ENCODE data around the gene IL5. TPM values are rescaled to one million over a fixed set of nuclear protein-coding genes. Genes with fewer than 3 reads are reported as not detected.
"Not testable (repeated sequence)": the region's sequence is repeated elsewhere in the genome, so short reads cannot be mapped to it uniquely, and the experiment has no call there.

IL5 gene
- total RNA-seq, 4 donors from 2014 or later = not detected

DNA sequence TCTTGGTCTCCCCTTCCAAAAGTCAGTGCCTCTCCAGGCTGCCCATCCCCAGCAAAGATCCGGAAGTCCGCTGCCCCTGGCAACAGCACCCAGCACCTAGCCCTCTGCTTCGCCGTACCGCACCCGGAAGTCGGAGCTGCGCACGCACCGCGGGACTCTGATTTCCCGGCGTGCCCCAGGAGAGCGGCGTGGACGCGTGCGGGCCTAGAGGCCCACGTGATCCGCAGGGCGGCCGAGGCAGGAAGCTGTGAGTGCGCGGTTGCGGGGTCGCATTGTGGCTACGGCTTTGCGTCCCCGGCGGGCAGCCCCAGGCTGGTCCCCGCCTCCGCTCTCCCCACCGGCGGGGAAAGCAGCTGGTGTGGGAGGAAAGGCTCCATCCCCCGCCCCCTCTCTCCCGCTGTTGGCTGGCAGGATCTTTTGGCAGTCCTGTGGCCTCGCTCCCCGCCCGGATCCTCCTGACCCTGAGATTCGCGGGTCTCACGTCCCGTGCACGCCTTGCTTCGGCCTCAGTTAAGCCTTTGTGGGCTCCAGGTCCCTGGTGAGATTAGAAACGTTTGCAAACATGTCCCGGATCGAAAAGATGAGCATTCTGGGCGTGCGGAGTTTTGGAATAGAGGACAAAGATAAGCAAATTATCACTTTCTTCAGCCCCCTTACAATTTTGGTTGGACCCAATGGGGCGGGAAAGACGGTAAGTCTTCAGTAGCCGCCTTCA, 13.6 kb upstream of the IL5 start, which contains the start of gene RAD50:
TSS of gene RAD50 (plus strand) at position 215 of the 715 bp plus-strand sequence. CDS start at position 563, 348 bp downstream.
- peak; percentile 88 to 97 for DNase-seq (ENCODE audit: low spot score in 2 of 2)
- intact Hi-C loops (cut with DNase I; ENCODE audit: low total_unique reads) = no loop called here
- TF ChIP-seq, protein P1, sequence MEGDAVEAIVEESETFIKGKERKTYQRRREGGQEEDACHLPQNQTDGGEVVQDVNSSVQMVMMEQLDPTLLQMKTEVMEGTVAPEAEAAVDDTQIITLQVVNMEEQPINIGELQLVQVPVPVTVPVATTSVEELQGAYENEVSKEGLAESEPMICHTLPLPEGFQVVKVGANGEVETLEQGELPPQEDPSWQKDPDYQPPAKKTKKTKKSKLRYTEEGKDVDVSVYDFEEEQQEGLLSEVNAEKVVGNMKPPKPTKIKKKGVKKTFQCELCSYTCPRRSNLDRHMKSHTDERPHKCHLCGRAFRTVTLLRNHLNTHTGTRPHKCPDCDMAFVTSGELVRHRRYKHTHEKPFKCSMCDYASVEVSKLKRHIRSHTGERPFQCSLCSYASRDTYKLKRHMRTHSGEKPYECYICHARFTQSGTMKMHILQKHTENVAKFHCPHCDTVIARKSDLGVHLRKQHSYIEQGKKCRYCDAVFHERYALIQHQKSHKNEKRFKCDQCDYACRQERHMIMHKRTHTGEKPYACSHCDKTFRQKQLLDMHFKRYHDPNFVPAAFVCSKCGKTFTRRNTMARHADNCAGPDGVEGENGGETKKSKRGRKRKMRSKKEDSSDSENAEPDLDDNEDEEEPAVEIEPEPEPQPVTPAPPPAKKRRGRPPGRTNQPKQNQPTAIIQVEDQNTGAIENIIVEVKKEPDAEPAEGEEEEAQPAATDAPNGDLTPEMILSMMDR (IDR thresholded peaks at IDR 0.05) = no peak
- peak in 1 of 2 donors; percentile 58 for TF ChIP-seq POLR2A (IDR thresholded peaks at IDR 0.05)
- 0 to 1% methylated on average over 20 to 41 of the region's 53 CpGs for WGBS, 2 donors
- H3K4me3 ChIP-seq (ENCODE audit: low read depth, poor library complexity, severe bottlenecking) = peak within 1 kb of the TSS; percentile 82

DNA sequence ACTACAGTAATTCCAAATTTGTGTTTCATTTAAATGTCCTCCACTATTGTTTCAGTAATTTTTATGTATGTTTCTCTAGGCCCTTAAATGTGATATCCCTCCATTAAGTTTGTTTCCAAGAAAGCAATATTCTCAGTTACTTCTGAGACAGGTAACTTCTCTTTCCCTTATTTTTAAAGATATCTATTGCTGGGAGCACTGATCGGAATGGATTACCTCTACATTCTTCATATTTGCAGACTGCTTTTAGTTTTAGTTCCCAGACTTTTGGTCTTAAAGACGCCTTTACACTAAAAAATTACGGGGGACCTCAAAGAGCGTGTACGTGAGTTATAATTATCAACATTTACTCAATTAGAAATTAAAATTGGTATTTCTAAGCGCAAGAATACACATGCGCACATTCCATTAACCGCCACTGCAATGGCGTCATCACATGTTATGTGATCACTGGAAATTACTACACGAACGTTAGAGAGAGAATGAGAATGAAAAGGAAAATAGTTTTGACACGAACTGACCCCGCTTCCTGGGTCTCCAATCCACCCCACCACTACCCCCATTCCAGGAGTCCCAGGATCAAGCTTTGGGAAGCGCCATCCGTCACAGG, 12.9 kb upstream of the IL5 start:
- intact Hi-C loops (cut with DNase I; ENCODE audit: low total_unique reads) = no loop called here
- 52% methylated on average over 15 of the region's 15 CpGs for WGBS, 2 donors
- peak overlapping the region; percentile 82 for H3K4me3 ChIP-seq (ENCODE audit: low read depth, poor library complexity, severe bottlenecking)
- TF ChIP-seq, protein P1 (IDR thresholded peaks at IDR 0.05) = no peak
- TF ChIP-seq POLR2A (IDR thresholded peaks at IDR 0.05) = no peak
- no peak for DNase-seq (ENCODE audit: low spot score in 2 of 2)

DNA sequence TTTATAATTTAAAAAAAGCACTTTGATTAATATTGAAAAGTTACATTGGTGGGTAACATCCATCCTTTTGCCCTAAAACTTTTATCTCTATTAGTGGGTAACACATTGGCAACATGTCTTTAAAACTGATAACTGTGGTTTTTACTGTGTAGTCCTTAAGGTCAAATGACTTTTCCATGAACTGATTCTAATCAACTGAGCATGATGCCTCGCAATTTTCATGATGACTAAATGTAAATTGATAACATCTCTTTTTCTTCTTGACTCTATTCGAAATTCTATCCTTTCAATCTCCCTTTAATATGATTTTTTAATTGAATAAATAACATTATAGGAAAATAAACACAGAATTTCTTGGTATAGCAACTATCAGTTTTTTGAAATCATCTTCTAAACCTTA, 6.3 kb upstream of the IL5 start:
- intact Hi-C loops (cut with DNase I; ENCODE audit: low total_unique reads) = no loop called here
- no peak for DNase-seq (ENCODE audit: low spot score in 2 of 2)
- 52 to 67% methylated on average over 2 of the region's 2 CpGs for WGBS, 2 donors

DNA sequence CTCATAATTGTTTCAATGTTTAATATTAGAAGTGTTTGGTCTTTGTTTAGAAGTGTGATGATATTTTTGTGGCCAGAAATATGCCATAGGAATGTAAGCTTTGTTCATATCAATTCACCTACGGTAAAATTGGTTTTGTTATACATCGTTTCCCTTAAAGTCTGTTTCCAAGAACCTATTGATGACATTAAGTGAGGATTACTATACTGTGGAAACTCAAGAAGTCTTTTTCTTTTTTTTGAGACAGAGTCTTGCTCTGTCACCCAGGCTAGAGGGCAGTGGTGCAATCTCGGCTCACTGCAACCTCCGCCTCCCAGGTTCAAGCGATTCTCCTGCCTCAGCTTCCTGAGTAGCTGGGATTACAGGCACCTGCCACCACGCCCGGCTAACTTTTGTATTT, 5.5 kb upstream of the IL5 start:
- WGBS, 2 donors = 93% methylated on average over 7 of the region's 7 CpGs
- intact Hi-C loops (cut with DNase I; ENCODE audit: low total_unique reads); DNase-seq (ENCODE audit: low spot score in 2 of 2); H3K4me3 ChIP-seq (ENCODE audit: low read depth, poor library complexity, severe bottlenecking): not testable (repeated sequence)

More for the DNA sequence above, 6.3 kb upstream of the IL5 start:
- H3K4me3 ChIP-seq (ENCODE audit: low read depth, poor library complexity, severe bottlenecking) = no peak overlapping the region
- TF ChIP-seq POLR2A (IDR thresholded peaks at IDR 0.05) = no peak
- TF ChIP-seq, protein P1 (IDR thresholded peaks at IDR 0.05) = no peak

DNA sequence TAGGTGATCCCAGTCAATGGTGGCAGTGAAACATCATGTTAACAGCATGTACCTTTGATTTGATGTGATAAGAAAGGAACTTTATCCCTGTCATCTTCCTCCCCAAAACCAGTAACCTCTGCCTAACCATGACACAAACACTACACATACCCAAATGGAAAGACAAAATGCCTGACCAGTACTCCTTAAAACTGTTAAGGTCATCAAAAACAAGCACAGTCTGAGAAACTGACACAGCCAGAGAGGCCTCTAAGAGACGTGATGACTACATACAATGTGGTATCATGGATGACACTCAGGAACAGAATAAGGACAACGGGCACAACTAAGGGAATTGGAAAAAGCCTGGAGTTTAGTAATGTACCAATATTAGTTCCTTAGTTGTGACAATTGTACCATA, 3.9 kb upstream of the IL5 start:
- DNase-seq (ENCODE audit: low spot score in 2 of 2) = no peak
- 86 to 88% methylated on average over 2 of the region's 2 CpGs for WGBS, 2 donors
- TF ChIP-seq POLR2A (IDR thresholded peaks at IDR 0.05) = no peak
- TF ChIP-seq, protein P1 (IDR thresholded peaks at IDR 0.05) = no peak
- intact Hi-C loops (cut with DNase I; ENCODE audit: low total_unique reads) = no loop called here
- H3K4me3 ChIP-seq (ENCODE audit: low read depth, poor library complexity, severe bottlenecking) = no peak overlapping the region

DNA sequence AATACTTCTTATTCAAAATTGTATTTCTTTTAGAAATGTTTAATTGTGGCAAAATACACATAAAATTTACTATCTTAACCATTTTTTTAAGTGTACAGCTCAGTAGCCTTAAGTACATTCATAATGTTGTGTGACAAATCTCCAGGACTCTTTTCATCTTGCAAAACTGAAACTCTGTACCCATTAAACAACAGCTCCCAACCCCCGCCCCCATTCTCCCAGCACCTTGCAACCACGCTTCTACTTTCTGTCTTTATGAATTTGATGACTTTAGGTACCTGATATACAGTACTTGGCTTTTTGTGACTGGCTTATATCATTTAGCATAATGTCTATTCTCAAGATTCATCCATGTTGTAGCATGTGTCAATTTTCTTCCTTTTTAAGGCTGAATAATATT, 2.8 kb upstream of the IL5 start:
- DNase-seq (ENCODE audit: low spot score in 2 of 2) = no peak

More for the DNA sequence above, 2.8 kb upstream of the IL5 start:
- WGBS, 2 donors = 97 to 100% methylated on average over 2 of the region's 2 CpGs
- intact Hi-C loops (cut with DNase I; ENCODE audit: low total_unique reads) = no loop called here
- no peak overlapping the region for H3K4me3 ChIP-seq (ENCODE audit: low read depth, poor library complexity, severe bottlenecking)
- TF ChIP-seq POLR2A (IDR thresholded peaks at IDR 0.05) = no peak
- TF ChIP-seq, protein P1 (IDR thresholded peaks at IDR 0.05) = no peak
